Liver (tissue), 9 donors: ENCODE measurements around the gene MICAL2. TPM values are rescaled to one million over a fixed set of nuclear protein-coding genes. Genes with fewer than 3 reads are reported as not detected.

Experiments used
- DNase-seq: peaks from one replicate; pipeline ENCODE4 v3.0.0-alpha.2; 2017; ENCODE audit warnings: low spot score
- H3K27ac ChIP-seq, 2 donors: one replicate each; pipeline ENCODE4 v1.7.0; 2013; ENCODE audit warnings: inconsistent platforms in 2 of 2, low read length in 2 of 2, control low read depth in 1 of 2, low read depth in 1 of 2, mild to moderate bottlenecking in 1 of 2
- H3K27me3 ChIP-seq, 4 donors: one replicate each; pipeline versions ENCODE4 v1.6.1 to v1.7.0; 2013; ENCODE audit warnings: low read length in 3 of 4, inconsistent platforms in 1 of 4, mild to moderate bottlenecking in 1 of 4, moderate library complexity in 1 of 4; ENCODE audit not compliant: control insufficient read depth in 4 of 4, insufficient read depth in 4 of 4
- H3K36me3 ChIP-seq, 4 donors: one replicate each; pipeline versions ENCODE4 v1.6.1 to v1.7.0; 2013; ENCODE audit warnings: low read length in 3 of 4, mild to moderate bottlenecking in 3 of 4, low read depth in 1 of 4, moderate library complexity in 1 of 4; ENCODE audit not compliant: control insufficient read depth in 4 of 4, insufficient read depth in 3 of 4
- H3K4me1 ChIP-seq, 4 donors: one replicate each; pipeline versions ENCODE4 v1.6.1 to v1.7.0; 2013; ENCODE audit warnings: low read length in 3 of 4, mild to moderate bottlenecking in 3 of 4, moderate library complexity in 1 of 4; ENCODE audit not compliant: control insufficient read depth in 4 of 4, insufficient read depth in 4 of 4
- H3K4me3 ChIP-seq, 3 donors: one replicate each; pipeline versions ENCODE4 v1.6.1 to v1.7.0; 2013; ENCODE audit warnings: low read length in 3 of 3, control low read depth in 1 of 3, low read depth in 1 of 3, mild to moderate bottlenecking in 1 of 3
- H3K9ac ChIP-seq, 2 donors: one replicate each; pipeline ENCODE4 v1.7.0; 2013; ENCODE audit warnings: low read length in 2 of 2, mild to moderate bottlenecking in 2 of 2, moderate library complexity in 2 of 2, control low read depth in 1 of 2, low read depth in 1 of 2
- H3K9me3 ChIP-seq, 4 donors: one replicate each; pipeline versions ENCODE4 v1.6.1 to v1.7.0; 2013; ENCODE audit warnings: low read length in 3 of 4; ENCODE audit not compliant: control insufficient read depth in 4 of 4
- ATF3 ChIP-seq: IDR thresholded peaks from 2 replicates; pipeline ENCODE4 v1.6.1; 2016; ENCODE audit warnings: antibody characterized with exemption
- CTCF ChIP-seq: fragments of 150-350 bp; IDR thresholded peaks from 2 replicates; pipeline ENCODE4 v1.5.1; 2017; ENCODE audit warnings: improper control_type of control experiment, low read depth, low read length; ENCODE audit not compliant: missing input control
- EGR1 ChIP-seq, 2 donors: IDR thresholded peaks; 2 replicates each; pipeline ENCODE4 v1.6.1; 2016 to 2018; ENCODE audit warnings: antibody characterized with exemption in 2 of 2, low read depth in 2 of 2
- FOXA1 ChIP-seq: IDR thresholded peaks from 2 replicates; pipeline ENCODE4 v1.6.1; 2016; ENCODE audit warnings: antibody characterized with exemption
- FOXA2 ChIP-seq: IDR thresholded peaks from 2 replicates; pipeline ENCODE4 v1.6.1; 2016; ENCODE audit warnings: antibody characterized with exemption
- GABPA ChIP-seq, 2 donors: IDR thresholded peaks in 1 of 2; conservative IDR thresholded peaks in 1 of 2; 2 replicates each; pipeline ENCODE4 v1.6.1; 2016; ENCODE audit warnings: antibody characterized with exemption in 2 of 2, mild to moderate bottlenecking in 1 of 2, moderate library complexity in 1 of 2
- HNF4A ChIP-seq, 2 donors: conservative IDR thresholded peaks; 2 replicates each; pipeline ENCODE4 v1.6.1; 2016; ENCODE audit warnings: antibody characterized with exemption in 2 of 2, mild to moderate bottlenecking in 2 of 2
- HNF4G ChIP-seq: IDR thresholded peaks from 2 replicates; pipeline ENCODE4 v1.6.1; 2016; ENCODE audit warnings: antibody characterized with exemption
- JUND ChIP-seq, 2 donors: IDR thresholded peaks; 2 replicates each; pipeline ENCODE4 v1.6.1; 2016; ENCODE audit warnings: antibody characterized with exemption in 2 of 2
- NR2F2 ChIP-seq: IDR thresholded peaks from 2 replicates; pipeline ENCODE4 v1.6.1; 2016; ENCODE audit warnings: antibody characterized with exemption
- RAD21 ChIP-seq, 2 donors: IDR thresholded peaks; 2 replicates each; pipeline ENCODE4 v1.6.1; 2016; ENCODE audit warnings: antibody characterized with exemption in 2 of 2, mild to moderate bottlenecking in 2 of 2
- REST ChIP-seq: IDR thresholded peaks from 2 replicates; pipeline ENCODE4 v1.6.1; 2016; ENCODE audit warnings: antibody characterized with exemption, mild to moderate bottlenecking
- RXRA ChIP-seq, 2 donors: IDR thresholded peaks; 2 replicates each; pipeline ENCODE4 v1.6.1; 2017 to 2018; ENCODE audit warnings: antibody characterized with exemption in 2 of 2, mild to moderate bottlenecking in 1 of 2
- SP1 ChIP-seq: IDR thresholded peaks from 2 replicates; pipeline ENCODE4 v1.6.1; 2018; ENCODE audit warnings: antibody characterized with exemption, mild to moderate bottlenecking
- TAF1 ChIP-seq: conservative IDR thresholded peaks from 2 replicates; pipeline ENCODE4 v1.6.1; 2016; ENCODE audit warnings: antibody characterized with exemption, mild to moderate bottlenecking
- YY1 ChIP-seq: IDR thresholded peaks from 2 replicates; pipeline ENCODE4 v1.6.1; 2016; ENCODE audit warnings: antibody characterized with exemption, mild to moderate bottlenecking
- WGBS: extraction: QIAGEN DNeasy Blood & Tissue Kit; methylation state at CpG from one replicate; pipeline ENCODE4 v1.1.7; 2013; 5-methylcytosine and 5-hydroxymethylcytosine counted together
- polyA plus RNA-seq, 2 donors: library from polyadenylated mRNA; stranded (reverse) in 1 of 2; unstranded in 1 of 2; fragments of 200-250 nt in 1 of 2; fragments of >200 nt in 1 of 2; fragmentation: Nextera tagmentation in 1 of 2; extraction: Ambion mirVana in 1 of 2; gene quantifications; one replicate each; pipeline versions ENCODE4 v1.2.1 to v1.2.3, GENCODE V29; 2013 to 2015
- total RNA-seq, 2 donors: library from RNA; depleted of rRNA; stranded (reverse); fragments of >200 nt; gene quantifications; one replicate each; pipeline ENCODE4 v1.2.3, GENCODE V29; 2014
- TF ChIP-seq, protein P1 (sequence below): IDR thresholded peaks from 2 replicates; pipeline ENCODE4 v1.6.1; 2016; ENCODE audit warnings: antibody characterized with exemption
- donor health status: healthy.
- donor health status: healthy.
- donor health status: healthy.
- donor health status: healthy.
- donor health status: healthy.

Gene MICAL2
- total and polyA plus RNA-seq, 4 donors: 17.5 to 113 (median 42.9) TPM

DNA sequence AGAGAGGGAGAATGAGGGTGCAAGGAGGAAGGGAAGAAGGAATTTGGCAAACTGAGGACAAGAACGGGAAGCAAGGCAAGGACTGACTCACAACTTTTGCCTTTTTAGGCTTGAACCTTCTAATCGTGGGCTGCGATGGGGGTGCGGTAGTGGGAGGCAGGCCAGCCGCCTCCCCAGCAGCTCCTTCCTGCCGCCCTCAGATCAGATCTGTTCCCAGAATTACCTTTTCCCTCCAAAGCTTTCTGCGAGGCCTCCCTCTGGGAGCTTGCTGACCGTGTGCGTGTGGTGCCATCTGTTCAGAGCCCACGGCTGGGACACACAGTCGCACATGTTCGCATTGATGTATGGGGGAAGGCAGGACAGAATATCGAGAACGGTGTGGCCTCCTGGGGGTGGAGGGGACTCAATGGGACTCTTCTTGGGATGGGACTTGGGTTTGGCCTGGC lies 180.1 kb downstream of the MICAL2 start (continued):
- TF ChIP-seq CTCF (no peak), EGR1 (IDR thresholded peaks at IDR 0.05; ENCODE audit: low read depth in 2 of 2) (no peak), RAD21 (IDR thresholded peaks at IDR 0.05) (no peak), HNF4A (conservative IDR thresholded peaks at IDR 0.05) (no peak), FOXA1 (no peak), TAF1 (no peak), HNF4G (no peak)
- TF ChIP-seq, protein P1, sequence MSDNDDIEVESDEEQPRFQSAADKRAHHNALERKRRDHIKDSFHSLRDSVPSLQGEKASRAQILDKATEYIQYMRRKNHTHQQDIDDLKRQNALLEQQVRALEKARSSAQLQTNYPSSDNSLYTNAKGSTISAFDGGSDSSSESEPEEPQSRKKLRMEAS: no peak

- Histone ChIP-seq H3K4me3 (no peak overlapping the region), H3K9me3 (no peaks in the 10 kb centered on the region), H3K36me3 (no peaks in the 10 kb centered on the region), H3K27ac (no peak overlapping the region), H3K9ac (no peak overlapping the region), H3K27me3 (no peaks in the 10 kb centered on the region), H3K4me1 (no peaks in the 10 kb centered on the region)
- WGBS: 83% methylated on average over 4 of the region's 4 CpGs
- TF ChIP-seq RXRA (IDR thresholded peaks at IDR 0.05): no peak
- no peak for TF ChIP-seq FOXA2
- TF ChIP-seq ATF3: no peak
- TF ChIP-seq CTCF: no peak
- no peak for TF ChIP-seq YY1
- no peak for TF ChIP-seq HNF4G
- TF ChIP-seq JUND (IDR thresholded peaks at IDR 0.05): no peak
- no peak for TF ChIP-seq EGR1 (IDR thresholded peaks at IDR 0.05; ENCODE audit: low read depth in 2 of 2)
- no peak for TF ChIP-seq GABPA (IDR thresholded peaks at IDR 0.05 in 1 of 2, conservative IDR thresholded peaks at IDR 0.05 in 1 of 2)
- TF ChIP-seq TAF1: no peak
- no peak for TF ChIP-seq SP1
- no peak for DNase-seq
Measured at GRCh38 chr11:12291313-12291712, 180.9 kb downstream of the MICAL2 start.

DNA sequence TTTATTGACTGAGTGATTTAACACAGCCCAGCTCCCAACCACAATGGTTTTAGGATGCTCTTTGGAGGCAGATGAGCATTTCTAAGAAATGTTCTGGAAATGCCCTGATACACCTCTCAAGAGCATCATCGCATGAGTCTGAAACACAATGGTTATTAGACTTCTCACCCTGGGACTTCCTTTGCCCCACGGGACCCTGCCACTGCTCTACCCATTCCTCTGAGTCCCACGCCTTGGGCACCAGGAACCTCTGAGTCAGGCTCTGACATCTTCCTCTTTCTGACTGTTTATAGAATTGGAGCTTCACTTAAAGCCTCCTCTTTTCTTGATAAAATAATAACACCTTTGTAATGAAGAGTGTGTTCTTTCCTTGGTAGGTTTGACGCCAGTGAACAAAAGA lies 181.4 kb downstream of the MICAL2 start:
- Histone ChIP-seq H3K27me3 (no peaks in the 10 kb centered on the region), H3K36me3 (no peaks in the 10 kb centered on the region), H3K27ac (no peak overlapping the region), H3K9me3 (no peaks in the 10 kb centered on the region), H3K9ac (no peak overlapping the region), H3K4me1 (no peaks in the 10 kb centered on the region), H3K4me3 (no peak overlapping the region)
- 97% methylated on average over 4 of the region's 4 CpGs for whole genome bisulfite sequencing
- DNase-seq: no peak
- no peak for TF ChIP-seq ATF3
- no peak for TF ChIP-seq RAD21 (IDR thresholded peaks at IDR 0.05)
- TF ChIP-seq JUND (IDR thresholded peaks at IDR 0.05): no peak
- TF ChIP-seq NR2F2: no peak
- TF ChIP-seq TAF1: no peak
- TF ChIP-seq HNF4G: no peak
- TF ChIP-seq YY1: no peak
- TF ChIP-seq CTCF: no peak
- TF ChIP-seq, protein P1: no peak
- TF ChIP-seq RXRA (IDR thresholded peaks at IDR 0.05): no peak
- TF ChIP-seq HNF4A (conservative IDR thresholded peaks at IDR 0.05): no peak
- no peak for TF ChIP-seq FOXA1
- no peak for TF ChIP-seq SP1
- no peak for TF ChIP-seq GABPA (IDR thresholded peaks at IDR 0.05 in 1 of 2, conservative IDR thresholded peaks at IDR 0.05 in 1 of 2)
- no peak for TF ChIP-seq REST
